KMS-11 (cell line): ENCODE measurements around the gene TMEM156.

ENCODE experiments used
- H2AFZ ChIP-seq: fragments of 200-600 bp; sonication (generic); 2 replicates; pipeline ENCODE4 v1.6.1; 2016; ENCODE audit warnings: antibody characterized with exemption, mixed run types, low read depth
- H3K27ac ChIP-seq: fragments of 200-600 bp; sonication (generic); 2 replicates; pipeline ENCODE4 v1.6.1; 2016; ENCODE audit warnings: mild to moderate bottlenecking, mixed run types
- H3K27me3 ChIP-seq: fragments of 200-600 bp; sonication (generic); 2 replicates; pipeline ENCODE4 v1.6.1; 2017; ENCODE audit warnings: mild to moderate bottlenecking, low read depth, mixed run types, moderate library complexity; ENCODE audit not compliant: insufficient read depth
- H3K36me3 ChIP-seq: fragments of 200-600 bp; sonication (generic); 2 replicates; pipeline ENCODE4 v1.6.1; 2017; ENCODE audit warnings: mild to moderate bottlenecking, mixed run types; ENCODE audit not compliant: insufficient read depth
- H3K4me1 ChIP-seq: fragments of 200-600 bp; sonication (generic); 2 replicates; pipeline ENCODE4 v1.6.1; 2016; ENCODE audit warnings: mild to moderate bottlenecking, low read depth, mixed run types; ENCODE audit not compliant: poor library complexity, severe bottlenecking
- H3K4me2 ChIP-seq: fragments of 200-600 bp; sonication (generic); 2 replicates; pipeline ENCODE4 v1.7.0; 2016; ENCODE audit warnings: mild to moderate bottlenecking, mixed run types
- H3K4me3 ChIP-seq: fragments of 200-600 bp; sonication (generic); IDR thresholded peaks from 2 replicates; pipeline ENCODE4 v1.6.1; 2017; ENCODE audit warnings: low read depth, low read length, mixed read lengths; ENCODE audit not compliant: insufficient read depth
- H3K79me2 ChIP-seq: fragments of 200-600 bp; sonication (generic); 2 replicates; pipeline ENCODE4 v1.6.1; 2016; ENCODE audit warnings: low read depth, mixed run types; ENCODE audit not compliant: insufficient read depth
- H3K9ac ChIP-seq: fragments of 200-600 bp; sonication (generic); 2 replicates; pipeline ENCODE4 v1.6.1; 2016; ENCODE audit warnings: mild to moderate bottlenecking, mixed run types
- H4K20me1 ChIP-seq: fragments of 200-600 bp; sonication (generic); 2 replicates; pipeline ENCODE4 v1.6.1; 2016; ENCODE audit warnings: mild to moderate bottlenecking, mixed run types; ENCODE audit not compliant: insufficient read depth
- CTCF ChIP-seq: fragments of 200-600 bp; sonication (generic); conservative IDR thresholded peaks from 2 replicates; pipeline ENCODE4 v1.6.1; 2017; ENCODE audit warnings: low read depth, mild to moderate bottlenecking, antibody characterized with exemption, low read length, moderate library complexity, mixed read lengths

Gene TMEM156

GRCh38 chr4:38951598-38951997, 80.6 kb downstream of the TMEM156 start:
- no peaks in the 10 kb centered on the region for H3K79me2 ChIP-seq
- H3K4me3 ChIP-seq: no peak overlapping the region
- no peaks in the 10 kb centered on the region for H4K20me1 ChIP-seq
- H3K36me3 ChIP-seq: no peaks in the 10 kb centered on the region
- no peak overlapping the region for H3K27ac ChIP-seq
- no peak overlapping the region for H3K4me2 ChIP-seq
- H3K9ac ChIP-seq: no peak overlapping the region
- no peaks in the 10 kb centered on the region for H3K4me1 ChIP-seq
- no peaks in the 10 kb centered on the region for H3K27me3 ChIP-seq
- no peak overlapping the region for H2AFZ ChIP-seq
- TF ChIP-seq CTCF: no peak

- no peak overlapping the region for H3K27ac ChIP-seq
- no peaks in the 10 kb centered on the region for H3K4me1 ChIP-seq
- no peak overlapping the region for H3K4me2 ChIP-seq
- no peak overlapping the region for H2AFZ ChIP-seq
- TF ChIP-seq CTCF: no peak
- no peak overlapping the region for H3K4me3 ChIP-seq
- H3K79me2 ChIP-seq: no peaks in the 10 kb centered on the region
- no peaks in the 10 kb centered on the region for H3K27me3 ChIP-seq
- no peaks in the 10 kb centered on the region for H4K20me1 ChIP-seq
- no peaks in the 10 kb centered on the region for H3K36me3 ChIP-seq
- no peak overlapping the region for H3K9ac ChIP-seq
Measured at GRCh38 chr4:38950734-38951133, 81.5 kb downstream of the TMEM156 start.

- Histone ChIP-seq H4K20me1 (no peaks in the 10 kb centered on the region), H3K4me2 (no peak overlapping the region), H3K36me3 (no peaks in the 10 kb centered on the region), H3K27me3 (no peaks in the 10 kb centered on the region), H3K4me3 (no peak overlapping the region), H3K27ac (no peak overlapping the region), H3K79me2 (no peaks in the 10 kb centered on the region), H2AFZ (no peak overlapping the region), H3K9ac (no peak overlapping the region), H3K4me1 (no peaks in the 10 kb centered on the region)
- TF ChIP-seq CTCF: no peak
Measured at GRCh38 chr4:38950159-38950558, 82.0 kb downstream of the TMEM156 start.

GRCh38 chr4:38949411-38950051, 82.7 kb downstream of the TMEM156 start:
- TF ChIP-seq CTCF: no peak
- no peak overlapping the region for H3K9ac ChIP-seq
- no peaks in the 10 kb centered on the region for H3K27me3 ChIP-seq
- H3K4me1 ChIP-seq: no peaks in the 10 kb centered on the region
- no peaks in the 10 kb centered on the region for H3K79me2 ChIP-seq
- H3K36me3 ChIP-seq: no peaks in the 10 kb centered on the region
- no peak overlapping the region for H3K4me3 ChIP-seq
- H4K20me1 ChIP-seq: no peaks in the 10 kb centered on the region
- no peak overlapping the region for H2AFZ ChIP-seq
- H3K4me2 ChIP-seq: no peak overlapping the region
- no peak overlapping the region for H3K27ac ChIP-seq
